HUES6 (cell line): ENCODE results near the gene SIX1.

Experiments
- H3K27ac ChIP-seq: 2 replicates; pipeline ENCODE4 v1.7.0; 2013; ENCODE audit warnings: low read depth, mild to moderate bottlenecking, low read length, inconsistent platforms
- H3K27me3 ChIP-seq: 2 replicates; pipeline ENCODE4 v1.6.1; 2013; ENCODE audit warnings: low read length; ENCODE audit not compliant: control insufficient read depth, insufficient read depth
- H3K36me3 ChIP-seq: 2 replicates; pipeline ENCODE4 v1.6.1; 2013; ENCODE audit warnings: low read length; ENCODE audit not compliant: control insufficient read depth, insufficient read depth
- H3K4me1 ChIP-seq: 2 replicates; pipeline ENCODE4 v1.6.1; 2013; ENCODE audit warnings: low read length; ENCODE audit not compliant: control insufficient read depth, insufficient read depth
- H3K4me3 ChIP-seq: 2 replicates; pipeline ENCODE4 v1.5.1; 2013; ENCODE audit warnings: low read depth, low read length
- H3K9ac ChIP-seq: one replicate; pipeline ENCODE4 v1.6.1; 2013; ENCODE audit warnings: mild to moderate bottlenecking, low read length
- H3K9me3 ChIP-seq: 2 replicates; pipeline ENCODE4 v1.6.1; 2013; ENCODE audit warnings: low read depth, low read length; ENCODE audit not compliant: control insufficient read depth, insufficient read depth

Gene SIX1

GRCh38 chr14:60647837-60648248 is 1.4 kb downstream of the SIX1 start:
- Histone ChIP-seq H3K27ac (no peak overlapping the region), H3K4me3 (peak overlapping the region; percentile 65), H3K27me3 (peaks cover 100% of the 10 kb centered on the region), H3K36me3 (no peaks in the 10 kb centered on the region), H3K9ac (peak overlapping the region; percentile 31), H3K4me1 (peaks cover 71% of the 10 kb centered on the region), H3K9me3 (no peaks in the 10 kb centered on the region)

- Histone ChIP-seq H3K4me3 (peak overlapping the region; percentile 65), H3K9me3 (no peaks in the 10 kb centered on the region), H3K9ac (peak overlapping the region; percentile 31), H3K27ac (no peak overlapping the region), H3K36me3 (no peaks in the 10 kb centered on the region), H3K27me3 (peaks cover 100% of the 10 kb centered on the region), H3K4me1 (peaks cover 71% of the 10 kb centered on the region)
Measured at GRCh38 chr14:60647081-60647836, 2.0 kb downstream of the SIX1 start.

GRCh38 chr14:60646226-60646818 is 3.0 kb downstream of the SIX1 start:
- peaks cover 72% of the 10 kb centered on the region for H3K4me1 ChIP-seq
- peaks cover 100% of the 10 kb centered on the region for H3K27me3 ChIP-seq
- peak overlapping the region; percentile 65; the same call in 1 of the 2 replicates for H3K4me3 ChIP-seq
- no peak overlapping the region for H3K27ac ChIP-seq
- H3K9ac ChIP-seq = no peak overlapping the region
- no peaks in the 10 kb centered on the region for H3K9me3 ChIP-seq
- no peaks in the 10 kb centered on the region for H3K36me3 ChIP-seq

DNA sequence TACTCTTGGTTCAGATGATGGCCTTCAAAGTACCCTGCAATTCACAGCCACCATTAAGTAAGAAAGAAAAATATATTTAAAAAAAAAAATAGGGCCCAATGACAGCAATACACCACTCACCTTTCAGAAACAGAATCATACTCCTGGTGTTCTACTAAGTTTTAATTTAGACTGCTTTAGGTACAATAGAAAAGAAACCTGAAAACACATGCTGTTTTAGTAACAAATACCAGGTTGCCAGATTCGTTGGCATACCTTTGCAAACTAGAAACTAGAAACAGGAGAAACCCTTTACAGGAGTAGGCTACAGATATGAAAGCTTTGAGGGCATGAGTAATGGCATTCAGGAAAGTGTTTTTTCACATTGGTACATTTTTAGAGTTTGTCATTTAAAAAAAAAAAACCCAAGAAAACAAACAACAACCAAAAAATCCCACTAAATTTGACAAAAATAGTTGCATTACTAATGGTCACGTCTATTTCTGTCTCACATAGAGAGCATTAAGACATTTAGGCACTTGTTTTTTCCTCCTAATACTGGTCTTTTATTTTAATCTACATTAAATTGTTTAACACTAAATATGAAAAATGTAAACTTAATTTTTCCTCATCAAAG is 4.0 kb downstream of the SIX1 start:
- Histone ChIP-seq H3K27ac (no peak overlapping the region), H3K9ac (no peak overlapping the region), H3K36me3 (no peaks in the 10 kb centered on the region), H3K4me3 (no peak overlapping the region), H3K9me3 (no peaks in the 10 kb centered on the region), H3K4me1 (peaks cover 73% of the 10 kb centered on the region), H3K27me3 (peaks cover 100% of the 10 kb centered on the region)

- peaks cover 69% of the 10 kb centered on the region for H3K4me1 ChIP-seq
- no peak overlapping the region for H3K4me3 ChIP-seq
- H3K36me3 ChIP-seq = no peaks in the 10 kb centered on the region
- peaks cover 100% of the 10 kb centered on the region for H3K27me3 ChIP-seq
- no peaks in the 10 kb centered on the region for H3K9me3 ChIP-seq
- H3K27ac ChIP-seq = no peak overlapping the region
- H3K9ac ChIP-seq = no peak overlapping the region
Measured at GRCh38 chr14:60644666-60645065, 4.6 kb downstream of the SIX1 start.

GRCh38 chr14:60643463-60644314 is 5.6 kb downstream of the SIX1 start:
- no peaks in the 10 kb centered on the region for H3K9me3 ChIP-seq
- H3K4me3 ChIP-seq = peak overlapping the region; percentile 35; the same call in 1 of the 2 replicates
- H3K27me3 ChIP-seq = peaks cover 100% of the 10 kb centered on the region
- H3K27ac ChIP-seq = no peak overlapping the region
- H3K9ac ChIP-seq = no peak overlapping the region
- H3K36me3 ChIP-seq = no peaks in the 10 kb centered on the region
- peaks cover 65% of the 10 kb centered on the region for H3K4me1 ChIP-seq

DNA sequence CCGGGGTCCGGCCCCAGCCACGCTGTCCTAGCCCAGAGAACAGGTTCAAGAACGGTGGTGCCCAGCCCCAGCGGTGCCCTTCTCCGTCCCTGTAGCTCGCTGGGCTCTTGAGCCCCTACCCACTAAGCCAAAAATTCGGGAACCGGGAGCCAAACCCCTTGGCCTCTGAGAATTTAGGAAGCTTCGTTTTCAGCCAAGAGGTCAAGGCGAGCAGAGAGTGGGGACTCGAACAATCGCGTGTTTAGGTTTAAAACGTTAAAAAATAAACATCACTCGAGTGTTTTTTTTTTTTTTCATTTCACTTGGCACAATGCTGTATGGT is 6.2 kb downstream of the SIX1 start:
- peaks cover 65% of the 10 kb centered on the region for H3K4me1 ChIP-seq
- H3K9me3 ChIP-seq = no peaks in the 10 kb centered on the region
- no peaks in the 10 kb centered on the region for H3K36me3 ChIP-seq
- peak overlapping the region; percentile 46; the same call in 1 of the 2 replicates for H3K4me3 ChIP-seq
- H3K9ac ChIP-seq = no peak overlapping the region
- no peak overlapping the region for H3K27ac ChIP-seq
- peaks cover 100% of the 10 kb centered on the region for H3K27me3 ChIP-seq

GRCh38 chr14:60642270-60643140 is 6.8 kb downstream of the SIX1 start:
- Histone ChIP-seq H3K9me3 (no peaks in the 10 kb centered on the region), H3K27ac (no peak overlapping the region), H3K4me1 (peaks cover 59% of the 10 kb centered on the region), H3K9ac (peak overlapping the region; percentile 22), H3K27me3 (peaks cover 100% of the 10 kb centered on the region), H3K36me3 (no peaks in the 10 kb centered on the region), H3K4me3 (peak overlapping the region; percentile 46)

- H3K9me3 ChIP-seq = no peaks in the 10 kb centered on the region
- no peaks in the 10 kb centered on the region for H3K36me3 ChIP-seq
- no peak overlapping the region for H3K27ac ChIP-seq
- peak overlapping the region; percentile 46 for H3K4me3 ChIP-seq
- peaks cover 100% of the 10 kb centered on the region for H3K27me3 ChIP-seq
- no peak overlapping the region for H3K9ac ChIP-seq
- peaks cover 58% of the 10 kb centered on the region for H3K4me1 ChIP-seq
Measured at GRCh38 chr14:60641742-60642269, 7.5 kb downstream of the SIX1 start.
